HCT116 (cell line): ENCODE results near the gene FOXD3.

Experiments
- CBX3 ChIP-seq: IDR thresholded peaks from 2 replicates; pipeline ENCODE4 v1.6.1; 2012; ENCODE audit warnings: low read depth
- CEBPB ChIP-seq: IDR thresholded peaks from 2 replicates; pipeline ENCODE4 v1.6.1; 2012; ENCODE audit warnings: low read depth
- EGR1 ChIP-seq: IDR thresholded peaks from 2 replicates; pipeline ENCODE4 v1.6.1; 2012; ENCODE audit warnings: low read depth
- EZH2 ChIP-seq: fragments of 200-600 bp; sonication (generic); IDR thresholded peaks from 2 replicates; pipeline ENCODE4 v1.6.1; 2017; ENCODE audit warnings: antibody characterized with exemption, mixed run types
- POLR2A ChIP-seq: IDR thresholded peaks from 2 replicates; pipeline ENCODE4 v1.7.0; 2011; ENCODE audit warnings: borderline replicate concordance; ENCODE audit not compliant: insufficient read depth, insufficient read length; ENCODE audit errors: extremely low read depth
- POLR2AphosphoS5 ChIP-seq: IDR thresholded peaks from 2 replicates; pipeline ENCODE4 v1.6.1; 2011; ENCODE audit warnings: mild to moderate bottlenecking, low read depth, low read length, moderate library complexity
- RAD21 ChIP-seq: IDR thresholded peaks from 2 replicates; pipeline ENCODE4 v1.6.1; 2012; ENCODE audit warnings: low read depth, mild to moderate bottlenecking
- SP1 ChIP-seq: IDR thresholded peaks from 2 replicates; pipeline ENCODE4 v1.6.1; 2012; ENCODE audit warnings: low read depth
- YY1 ChIP-seq: IDR thresholded peaks from 2 replicates; pipeline ENCODE4 v1.6.1; 2011; ENCODE audit warnings: low read length, low read depth, moderate library complexity, mild to moderate bottlenecking; ENCODE audit not compliant: insufficient replicate concordance; ENCODE audit errors: extremely low read depth
- ZFX ChIP-seq: fragments of 450-650 bp; IDR thresholded peaks from 2 replicates; pipeline ENCODE4 v1.6.1; 2017
- ZNF274 ChIP-seq: fragments of 200-500 bp; sonication (Bioruptor generic); IDR thresholded peaks from 2 replicates; pipeline ENCODE4 v1.6.1; 2014; ENCODE audit warnings: mild to moderate bottlenecking, low read depth, low read length, inconsistent platforms
- TF ChIP-seq, protein P1 (sequence below), 3 experiments: fragments of 200-600 bp in 1 of 3; sonication (generic) in 1 of 3; IDR thresholded peaks in 2 of 3; conservative IDR thresholded peaks in 1 of 3; 2 replicates each; pipeline ENCODE4 v1.5.1; 2012 to 2017; ENCODE audit warnings: low read depth in 2 of 3, low read length in 2 of 3, antibody characterized with exemption in 1 of 3, borderline replicate concordance in 1 of 3, control low read depth in 1 of 3, mild to moderate bottlenecking in 1 of 3, mixed read lengths in 1 of 3, mixed run types in 1 of 3, moderate library complexity in 1 of 3; ENCODE audit not compliant: insufficient read depth in 1 of 3
- TF ChIP-seq, protein P2 (sequence below): IDR thresholded peaks from 2 replicates; pipeline ENCODE4 v1.6.1; 2012; ENCODE audit warnings: low read depth

DNA sequence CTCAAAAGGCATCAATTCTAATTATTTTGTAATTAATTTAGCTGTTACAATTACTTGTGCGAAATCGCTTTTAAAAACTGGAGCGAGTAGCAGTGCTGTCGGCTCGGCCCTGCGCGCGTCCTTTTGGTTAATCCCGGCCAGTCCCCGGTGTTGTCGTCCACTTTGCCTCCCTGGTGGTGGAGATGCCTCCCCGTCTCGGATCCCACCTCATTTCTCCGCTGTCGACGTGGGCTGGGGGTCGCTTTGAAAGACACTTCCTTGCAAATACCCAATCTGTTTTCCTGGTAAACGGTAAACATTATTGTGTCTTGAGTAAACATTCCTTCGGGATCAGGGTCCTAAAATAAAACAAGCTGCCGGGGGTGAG, 3.7 kb downstream of the FOXD3 start:
- TF ChIP-seq POLR2A (no peak), YY1 (no peak), EZH2 (no peak), POLR2AphosphoS5 (no peak), ZNF274 (no peak), CEBPB (no peak), CBX3 (no peak), ZFX (no peak), RAD21 (no peak), SP1 (no peak), EGR1 (no peak)
- TF ChIP-seq, protein P1, sequence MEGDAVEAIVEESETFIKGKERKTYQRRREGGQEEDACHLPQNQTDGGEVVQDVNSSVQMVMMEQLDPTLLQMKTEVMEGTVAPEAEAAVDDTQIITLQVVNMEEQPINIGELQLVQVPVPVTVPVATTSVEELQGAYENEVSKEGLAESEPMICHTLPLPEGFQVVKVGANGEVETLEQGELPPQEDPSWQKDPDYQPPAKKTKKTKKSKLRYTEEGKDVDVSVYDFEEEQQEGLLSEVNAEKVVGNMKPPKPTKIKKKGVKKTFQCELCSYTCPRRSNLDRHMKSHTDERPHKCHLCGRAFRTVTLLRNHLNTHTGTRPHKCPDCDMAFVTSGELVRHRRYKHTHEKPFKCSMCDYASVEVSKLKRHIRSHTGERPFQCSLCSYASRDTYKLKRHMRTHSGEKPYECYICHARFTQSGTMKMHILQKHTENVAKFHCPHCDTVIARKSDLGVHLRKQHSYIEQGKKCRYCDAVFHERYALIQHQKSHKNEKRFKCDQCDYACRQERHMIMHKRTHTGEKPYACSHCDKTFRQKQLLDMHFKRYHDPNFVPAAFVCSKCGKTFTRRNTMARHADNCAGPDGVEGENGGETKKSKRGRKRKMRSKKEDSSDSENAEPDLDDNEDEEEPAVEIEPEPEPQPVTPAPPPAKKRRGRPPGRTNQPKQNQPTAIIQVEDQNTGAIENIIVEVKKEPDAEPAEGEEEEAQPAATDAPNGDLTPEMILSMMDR (IDR thresholded peaks at IDR 0.05 in 2 of 3, conservative IDR thresholded peaks at IDR 0.05 in 1 of 3; ENCODE audit: borderline replicate concordance in 1 of 3, insufficient read depth in 1 of 3, low read depth in 2 of 3, low read length in 2 of 3), result no peak
- TF ChIP-seq, protein P2, sequence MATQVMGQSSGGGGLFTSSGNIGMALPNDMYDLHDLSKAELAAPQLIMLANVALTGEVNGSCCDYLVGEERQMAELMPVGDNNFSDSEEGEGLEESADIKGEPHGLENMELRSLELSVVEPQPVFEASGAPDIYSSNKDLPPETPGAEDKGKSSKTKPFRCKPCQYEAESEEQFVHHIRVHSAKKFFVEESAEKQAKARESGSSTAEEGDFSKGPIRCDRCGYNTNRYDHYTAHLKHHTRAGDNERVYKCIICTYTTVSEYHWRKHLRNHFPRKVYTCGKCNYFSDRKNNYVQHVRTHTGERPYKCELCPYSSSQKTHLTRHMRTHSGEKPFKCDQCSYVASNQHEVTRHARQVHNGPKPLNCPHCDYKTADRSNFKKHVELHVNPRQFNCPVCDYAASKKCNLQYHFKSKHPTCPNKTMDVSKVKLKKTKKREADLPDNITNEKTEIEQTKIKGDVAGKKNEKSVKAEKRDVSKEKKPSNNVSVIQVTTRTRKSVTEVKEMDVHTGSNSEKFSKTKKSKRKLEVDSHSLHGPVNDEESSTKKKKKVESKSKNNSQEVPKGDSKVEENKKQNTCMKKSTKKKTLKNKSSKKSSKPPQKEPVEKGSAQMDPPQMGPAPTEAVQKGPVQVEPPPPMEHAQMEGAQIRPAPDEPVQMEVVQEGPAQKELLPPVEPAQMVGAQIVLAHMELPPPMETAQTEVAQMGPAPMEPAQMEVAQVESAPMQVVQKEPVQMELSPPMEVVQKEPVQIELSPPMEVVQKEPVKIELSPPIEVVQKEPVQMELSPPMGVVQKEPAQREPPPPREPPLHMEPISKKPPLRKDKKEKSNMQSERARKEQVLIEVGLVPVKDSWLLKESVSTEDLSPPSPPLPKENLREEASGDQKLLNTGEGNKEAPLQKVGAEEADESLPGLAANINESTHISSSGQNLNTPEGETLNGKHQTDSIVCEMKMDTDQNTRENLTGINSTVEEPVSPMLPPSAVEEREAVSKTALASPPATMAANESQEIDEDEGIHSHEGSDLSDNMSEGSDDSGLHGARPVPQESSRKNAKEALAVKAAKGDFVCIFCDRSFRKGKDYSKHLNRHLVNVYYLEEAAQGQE, result no peak
